Endothelial cell of umbilical vein (primary cell): ENCODE measurements around the gene CD40. TPM values are rescaled to one million over a fixed set of nuclear protein-coding genes. Genes with fewer than 3 reads are reported as not detected.

Source experiments
- BruUV-seq: library from RNA; stranded (reverse); fragments of 400-500 nt; replicated peaks from 2 replicates; lab custom pipeline; 2021; lab: Mats Ljungman, UMichigan
- CTCF ChIA-PET: fragments of 300-600, 350-600 bp; sonication (Branson Sonifier 250); formaldehyde crosslinking; loops from one replicate; lab custom pipeline; 2021; ENCODE audit warnings: antibody characterized with exemption, inconsistent platforms; lab: Charles Lee
- POLR2A ChIA-PET: fragments of 300-600, 350-600 bp; sonication (Branson Sonifier 250); formaldehyde crosslinking; loops from one replicate; lab custom pipeline; 2021; ENCODE audit warnings: antibody characterized with exemption, inconsistent platforms; lab: Charles Lee
- DNase-seq: peaks from one replicate; pipeline ENCODE4 v3.0.0-alpha.2; 2011; ENCODE audit warnings: low read depth, low spot score
- FAIRE-seq: peaks from 2 replicates; lab custom pipeline; 2011; peaks lifted over from hg19 to GRCh38; lab: Jason Lieb, UNC
- H2AFZ ChIP-seq: 2 replicates; pipeline ENCODE4 v1.6.0; 2012; ENCODE audit warnings: low read depth, low read length, control low read depth, inconsistent platforms
- H3K27ac ChIP-seq: 2 replicates; pipeline ENCODE4 v1.5.1; 2011; ENCODE audit warnings: low read depth, mild to moderate bottlenecking, control low read depth, low read length, moderate library complexity; ENCODE audit not compliant: insufficient read depth
- H3K27me3 ChIP-seq, 2 experiments: 2 replicates each; pipeline versions ENCODE4 v1.6.0 to v1.6.1; 2011; ENCODE audit warnings: low read length in 2 of 2, mixed read lengths in 1 of 2; ENCODE audit not compliant: control insufficient read depth in 2 of 2, insufficient read depth in 2 of 2
- H3K36me3 ChIP-seq, 2 experiments: 2 replicates in 1 of 2; 3 replicates in 1 of 2; pipeline ENCODE4 v1.5.1; 2011; ENCODE audit warnings: low read length in 2 of 2, mild to moderate bottlenecking in 1 of 2, moderate library complexity in 1 of 2; ENCODE audit not compliant: control insufficient read depth in 2 of 2, insufficient read depth in 2 of 2; ENCODE audit errors: extremely low read depth in 1 of 2
- H3K4me1 ChIP-seq: 3 replicates; pipeline ENCODE4 v1.5.1; 2011; ENCODE audit warnings: mild to moderate bottlenecking, low read length; ENCODE audit not compliant: control insufficient read depth, insufficient read depth; ENCODE audit errors: extremely low read depth
- H3K4me2 ChIP-seq: 2 replicates; pipeline ENCODE4 v1.6.1; 2011; ENCODE audit warnings: low read length, control low read depth, mixed read lengths; ENCODE audit not compliant: insufficient read depth
- H3K4me3 ChIP-seq, 3 experiments: fragments of 200-600 bp in 1 of 3; sonication (generic), shearing (Covaris generic) in 1 of 3; replicated peaks in 1 of 3; 2 replicates each; pipeline ENCODE4 v1.5.1; 2011 to 2016; ENCODE audit warnings: control low read depth in 3 of 3, low read length in 3 of 3, mild to moderate bottlenecking in 2 of 3, inconsistent platforms in 1 of 3, low read depth in 1 of 3, moderate library complexity in 1 of 3; ENCODE audit not compliant: insufficient read depth in 1 of 3
- H3K79me2 ChIP-seq: 2 replicates; pipeline ENCODE4 v1.6.0; 2012; ENCODE audit warnings: low read length, inconsistent platforms; ENCODE audit not compliant: control insufficient read depth, insufficient read depth
- H3K9ac ChIP-seq: replicated peaks from 2 replicates; pipeline ENCODE3; 2011; ENCODE audit warnings: low read length, control low read depth; ENCODE audit not compliant: insufficient read depth; ENCODE audit errors: extremely low read depth
- H3K9me1 ChIP-seq: replicated peaks from 3 replicates; pipeline ENCODE4 v1.6.0; 2011; ENCODE audit warnings: mild to moderate bottlenecking, low read length; ENCODE audit not compliant: control insufficient read depth, insufficient read depth; ENCODE audit errors: extremely low read depth
- H3K9me3 ChIP-seq: replicated peaks from 2 replicates; pipeline ENCODE4 v1.5.1; 2012; ENCODE audit warnings: low read length, inconsistent platforms; ENCODE audit not compliant: control insufficient read depth, insufficient read depth
- H4K20me1 ChIP-seq: replicated peaks from 2 replicates; pipeline ENCODE3; 2011; ENCODE audit warnings: mild to moderate bottlenecking, low read length; ENCODE audit not compliant: control insufficient read depth, insufficient read depth; ENCODE audit errors: extremely low read depth
- CTCF ChIP-seq, 2 donors: IDR thresholded peaks; 1 replicate in 1 of 2; 2 replicates in 1 of 2; pipeline ENCODE4 v1.5.1; 2011; ENCODE audit warnings: low read length in 2 of 2, mild to moderate bottlenecking in 2 of 2, moderate library complexity in 2 of 2, control low read depth in 1 of 2, inconsistent platforms in 1 of 2, low read depth in 1 of 2; ENCODE audit not compliant: insufficient read depth in 1 of 2; ENCODE audit errors: extremely low read depth in 1 of 2
- EZH2 ChIP-seq: IDR thresholded peaks from 2 replicates; pipeline ENCODE4 v1.6.1; 2012; ENCODE audit warnings: borderline replicate concordance, low read depth, mild to moderate bottlenecking, moderate library complexity, low read length, inconsistent platforms; ENCODE audit not compliant: severe bottlenecking
- FOS ChIP-seq: IDR thresholded peaks from 2 replicates; pipeline ENCODE4 v1.6.1; 2011; ENCODE audit warnings: mild to moderate bottlenecking, low read length, moderate library complexity, borderline replicate concordance; ENCODE audit not compliant: insufficient read depth
- GATA2 ChIP-seq: IDR thresholded peaks from 2 replicates; pipeline ENCODE4 v1.7.0; 2011; ENCODE audit warnings: low read depth, mild to moderate bottlenecking, moderate library complexity, mixed read lengths, low read length; ENCODE audit not compliant: insufficient read length, insufficient read depth
- JUN ChIP-seq: IDR thresholded peaks from 2 replicates; pipeline ENCODE4 v1.6.1; 2011; ENCODE audit warnings: borderline replicate concordance, low read depth; ENCODE audit not compliant: insufficient read length, insufficient read depth
- MAX ChIP-seq: IDR thresholded peaks from 2 replicates; pipeline ENCODE4 v1.6.1; 2011; ENCODE audit not compliant: insufficient read depth, insufficient read length
- MYC ChIP-seq: IDR thresholded peaks from one replicate; pipeline ENCODE4 v1.6.1; 2011; ENCODE audit warnings: mild to moderate bottlenecking, low read depth, low read length
- POLR2A ChIP-seq: IDR thresholded peaks from 2 replicates; pipeline ENCODE4 v1.6.1; 2012; ENCODE audit warnings: low read depth, mild to moderate bottlenecking, control low read depth, low read length
- POLR2AphosphoS5 ChIP-seq: IDR thresholded peaks from 2 replicates; pipeline ENCODE4 v1.6.1; 2012; ENCODE audit warnings: low read depth, mild to moderate bottlenecking, control low read depth, low read length, moderate library complexity; ENCODE audit not compliant: insufficient read depth
- dilution Hi-C: fragments of 300-500 bp; cut with MboI; formaldehyde crosslinking; loops from one replicate; pipeline ENCODE4 v1.15.0; 2019; ENCODE audit warnings: low sequenced_read_pairs; ENCODE audit not compliant: extremely low pct_ligation_motif_present
- intact Hi-C: fragments of 100-400 bp; cut with micrococcal nuclease; formaldehyde crosslinking; loops from one replicate; pipeline ENCODE4 v1.10.0; 2022
- polyA plus RNA-seq, 4 experiments: library from polyadenylated mRNA; depleted of rRNA in 3 of 4; stranded (reverse) in 3 of 4; unstranded in 1 of 4; fragments of >200 nt; gene quantifications; 2 replicates each; pipeline versions ENCODE4 v1.2.1 to v1.2.3, GENCODE V29; 2011 to 2012; ENCODE audit warnings: missing spikeins in 1 of 4
- total RNA-seq: library from RNA; stranded (reverse); gene quantifications from 2 replicates; pipeline ENCODE4 v1.2.3, GENCODE V29; 2021

Gene CD40
- total and polyA plus RNA-seq, 2 donors (not counting 3 experiments of a cell fraction or from before 2014, with no cell fraction given) = 36.6 to 38.3 TPM

DNA sequence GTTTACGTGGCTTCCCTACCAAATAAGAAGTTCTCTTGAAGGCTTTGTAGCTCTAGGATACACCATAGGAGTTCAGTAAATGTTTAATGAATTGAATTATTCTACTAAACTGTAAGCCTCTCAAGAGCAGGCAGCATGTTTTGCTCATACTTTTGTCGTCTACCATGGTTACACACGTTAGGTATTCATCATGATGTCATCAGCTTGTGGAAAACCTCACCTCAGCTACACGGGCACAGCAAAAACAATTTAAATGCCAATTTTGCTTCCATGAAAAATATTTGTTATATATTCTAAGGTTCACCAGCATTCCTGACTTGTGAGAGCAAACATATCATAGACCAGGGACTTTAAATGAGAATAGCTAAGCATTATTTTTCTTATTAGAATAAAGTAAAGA, 45.1 kb upstream of the CD40 start:
- DNase-seq = no peak
- TF ChIP-seq MAX = no peak
- TF ChIP-seq MYC = no peak
- TF ChIP-seq EZH2 = no peak
- no peak for TF ChIP-seq POLR2A
- TF ChIP-seq POLR2AphosphoS5 = no peak
- no peak for TF ChIP-seq FOS
- TF ChIP-seq CTCF (IDR thresholded peaks at IDR 0.05; ENCODE audit: extremely low read depth in 1 of 2, insufficient read depth in 1 of 2, low read depth in 1 of 2, low read length in 2 of 2) = no peak
- TF ChIP-seq GATA2 = no peak
- no peak for TF ChIP-seq JUN
- FAIRE-seq = no peak
- dilution Hi-C loops (no loop called here), intact Hi-C loops (no loop called here)
- no peak overlapping the region for H2AFZ ChIP-seq
- H4K20me1 ChIP-seq = no peaks in the 10 kb centered on the region
- ChIA-PET CTCF (interaction anchor here (0.9 to 1.3 kb wide), 2 partner anchors 12 to 15 kb away, joined by 4 to 5 read pairs; no protein-coding TSS in a partner anchor), POLR2A (no interaction called here)
- H3K4me2 ChIP-seq = no peak overlapping the region
- H3K4me1 ChIP-seq = no peaks in the 10 kb centered on the region
- H3K9me1 ChIP-seq = no peaks in the 10 kb centered on the region
- H3K27ac ChIP-seq = no peak overlapping the region
- no peaks in the 10 kb centered on the region for H3K79me2 ChIP-seq
- BruUV-seq = no TSS peak
- no peak overlapping the region for H3K9ac ChIP-seq
- H3K9me3 ChIP-seq = no peaks in the 10 kb centered on the region
- no peaks in the 10 kb centered on the region for H3K27me3 ChIP-seq
- peaks cover 7 to 19% of the 10 kb centered on the region in 2 experiments for H3K36me3 ChIP-seq
- no peak overlapping the region for H3K4me3 ChIP-seq
